GM21390 (cell line): ENCODE data around the gene CISD1.

Experiments
- ATAC-seq: cut with Tn5 transposase; IDR thresholded peaks from one replicate; pipeline ENCODE4 v1.9.1; 2021; ENCODE audit not compliant: unreplicated experiment

The CISD1 gene

DNA sequence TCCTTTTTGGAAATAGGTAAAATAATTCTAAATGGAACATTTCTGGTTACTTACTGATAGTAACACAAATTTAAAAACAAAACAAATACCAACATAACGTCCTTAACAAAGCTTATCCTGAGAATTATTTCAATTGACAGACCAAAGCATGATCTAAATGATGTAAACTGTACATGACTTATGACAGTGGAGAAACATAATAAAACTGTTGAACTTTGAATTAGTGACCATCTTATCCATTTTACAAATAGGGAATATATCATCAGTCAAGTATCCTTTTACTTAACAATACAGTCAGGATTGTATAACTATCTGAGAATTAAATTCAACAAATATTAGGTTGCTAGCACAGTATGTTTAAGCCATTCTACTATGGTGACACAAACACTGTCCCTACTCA is 3.7 kb upstream of the CISD1 start:
- ATAC-seq, result no peak

DNA sequence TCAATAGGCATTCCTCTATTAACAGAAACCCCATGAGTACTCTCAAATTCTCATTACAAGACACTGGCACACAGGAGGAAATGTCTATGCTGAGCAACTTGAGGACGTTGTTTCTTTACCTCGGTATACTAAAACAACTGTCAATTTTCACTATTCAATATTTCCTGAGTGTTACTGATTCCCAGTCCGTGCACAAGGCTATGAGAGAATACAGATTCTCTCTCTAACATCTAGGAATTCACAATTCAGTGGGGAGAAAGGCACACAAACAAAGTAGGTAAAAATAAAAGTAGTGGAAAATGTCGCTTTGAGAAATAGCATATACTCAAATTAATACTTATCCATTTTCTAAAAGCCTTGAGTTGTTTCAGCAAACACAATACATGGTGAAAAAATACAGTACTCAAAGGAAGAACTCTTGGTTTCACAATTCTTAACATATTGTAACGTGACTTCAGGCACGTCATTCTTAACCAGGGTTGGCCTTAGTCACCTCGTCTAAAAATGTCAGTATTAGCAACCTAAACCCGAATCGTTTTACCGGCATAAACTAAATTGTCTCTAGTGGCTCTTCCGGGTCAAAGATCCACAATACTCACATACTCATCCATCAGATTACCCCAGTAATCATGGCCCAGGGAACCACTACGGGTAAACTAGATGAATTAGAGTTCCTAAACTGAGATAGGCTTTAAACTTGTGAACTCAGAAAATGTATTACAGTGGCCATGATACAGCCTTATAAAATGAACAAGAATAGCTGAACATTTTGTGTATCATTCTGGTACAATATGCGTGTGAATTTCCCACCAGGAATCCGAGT is 2.7 kb upstream of the CISD1 start:
- ATAC-seq, result peak; percentile 21

DNA sequence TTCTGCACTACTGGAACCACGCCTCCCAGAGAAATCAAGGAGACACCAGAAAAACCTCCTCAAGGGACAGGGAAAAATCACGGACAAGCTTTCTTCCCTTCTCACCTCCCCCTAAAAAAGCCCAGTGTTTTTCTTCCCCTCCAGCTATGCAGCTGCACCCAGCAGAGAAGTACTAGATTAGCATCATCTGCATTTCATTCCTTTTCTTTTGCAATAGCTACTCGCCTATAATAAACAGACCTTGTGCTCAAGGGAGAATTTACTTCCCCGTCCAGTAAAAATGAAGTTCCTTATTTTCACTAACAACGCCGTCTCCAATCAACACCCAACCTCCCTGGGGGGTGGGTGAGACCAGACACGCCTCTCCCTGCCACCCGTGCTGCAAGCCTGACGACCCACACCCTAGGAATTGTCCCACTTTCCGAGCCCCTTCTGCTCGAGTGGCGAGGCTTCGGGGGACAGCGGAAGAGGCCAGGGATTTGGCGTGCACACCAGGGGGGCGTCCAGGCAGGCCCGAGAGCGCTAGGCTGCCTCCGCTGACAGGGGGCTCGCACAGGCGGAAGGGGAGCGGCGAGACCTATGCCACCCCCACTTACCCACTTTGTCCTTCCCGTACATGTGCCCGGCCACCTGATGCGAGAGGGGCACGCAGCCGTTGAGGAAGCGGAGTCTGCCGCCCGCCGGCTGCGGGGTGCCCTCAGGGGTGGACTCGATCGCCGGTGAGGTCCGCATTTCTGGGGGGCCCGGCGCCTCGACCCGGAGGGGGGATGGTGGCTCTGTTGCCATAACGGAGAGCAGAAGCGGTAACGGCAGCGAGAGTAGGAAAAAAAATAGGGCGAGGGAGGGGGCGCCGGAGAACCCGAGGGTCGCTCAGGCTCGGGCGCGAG is 1.9 kb upstream of the CISD1 start:
- peak; percentile 1 for ATAC-seq

DNA sequence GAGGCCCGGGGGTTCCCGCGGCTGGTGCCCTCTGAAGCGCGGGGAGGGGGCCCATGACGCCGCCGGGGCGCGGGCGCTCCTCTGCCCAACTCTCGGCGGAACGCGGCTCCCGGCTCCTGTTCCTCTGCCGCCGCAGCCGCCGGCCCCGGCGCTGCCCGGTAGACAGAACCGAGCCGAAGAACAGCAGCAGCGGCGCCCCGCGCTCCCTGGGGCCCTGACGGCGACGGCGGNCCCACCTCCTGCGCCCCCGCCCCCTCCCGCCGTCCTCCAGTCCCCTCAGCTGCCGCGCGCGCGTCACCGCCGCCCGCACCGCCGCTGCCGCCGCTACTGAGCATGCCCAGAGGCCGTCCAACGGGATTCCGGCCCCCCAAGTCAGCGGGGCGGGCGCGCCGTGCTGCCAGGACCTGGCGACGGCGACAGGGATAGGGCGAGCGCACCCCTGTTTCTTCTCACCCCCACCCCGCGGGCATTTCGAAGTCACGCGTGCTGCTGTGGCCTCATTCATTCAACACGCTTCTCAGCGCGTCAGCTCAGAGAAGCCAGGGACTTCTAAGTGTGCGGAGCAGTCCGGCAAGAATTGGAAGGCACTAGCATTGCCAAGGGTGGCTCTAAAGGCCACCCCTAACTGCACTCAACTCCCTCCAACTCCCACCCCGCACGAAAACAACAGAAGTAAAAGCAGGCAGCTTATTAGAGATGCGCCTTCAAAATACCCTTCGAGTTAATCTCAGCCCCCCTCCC is 1.1 kb upstream of the CISD1 start, which contains the start of gene IPMK:
IPMK (minus strand) TSS at position 182 of the 741 bp plus-strand sequence. CDS start 283 bp downstream, outside the sequence.
- peak; percentile 54 for ATAC-seq

DNA sequence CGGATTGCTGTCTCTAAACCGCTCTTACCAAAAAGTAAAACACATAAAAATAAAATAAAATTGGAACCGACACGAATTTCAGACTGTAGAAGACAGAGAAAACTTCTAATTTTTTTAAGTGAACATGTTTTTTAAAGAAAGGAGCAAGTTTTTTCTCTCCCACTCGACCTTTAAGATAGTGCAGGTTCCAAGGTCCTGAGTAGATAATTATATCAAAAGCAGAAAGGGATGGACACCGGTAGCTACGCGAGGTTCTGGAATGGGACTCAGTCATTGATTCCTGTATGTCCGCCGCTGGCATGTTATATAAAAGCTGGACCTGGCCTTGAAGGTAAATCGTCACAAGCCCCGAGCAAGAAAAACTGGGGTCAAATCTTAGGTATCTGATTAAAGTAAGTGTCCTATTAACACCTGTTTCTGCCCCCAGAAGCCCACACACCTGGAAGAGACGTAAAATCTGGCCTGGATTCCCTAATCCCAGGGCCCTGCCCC is 462 bp upstream of the CISD1 start:
- no peak for ATAC-seq

DNA sequence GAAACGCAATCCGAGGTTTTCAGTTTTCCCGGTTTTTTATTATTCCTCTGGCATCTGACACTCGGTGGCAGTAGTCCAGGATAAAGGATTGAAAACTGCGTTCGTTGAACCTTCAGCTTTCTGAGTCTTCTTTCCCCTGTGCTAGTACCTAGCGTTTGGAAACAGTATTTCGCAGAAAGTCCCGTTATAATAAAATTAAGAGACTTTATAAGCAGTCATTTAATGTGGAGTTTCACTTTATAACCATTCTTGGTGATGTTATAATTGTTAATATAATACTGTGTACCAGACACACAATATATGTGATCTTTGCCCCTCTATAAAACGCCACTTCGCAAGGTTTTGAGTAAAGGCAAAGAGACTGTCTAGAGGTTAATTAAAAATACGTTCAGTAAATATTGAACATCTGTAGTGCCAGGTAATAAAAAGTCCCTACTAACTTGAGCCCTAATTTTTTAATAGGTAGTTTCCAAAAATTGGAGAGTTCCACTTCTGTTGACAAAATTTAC is 874 bp downstream of the CISD1 start:
- no peak for ATAC-seq

DNA sequence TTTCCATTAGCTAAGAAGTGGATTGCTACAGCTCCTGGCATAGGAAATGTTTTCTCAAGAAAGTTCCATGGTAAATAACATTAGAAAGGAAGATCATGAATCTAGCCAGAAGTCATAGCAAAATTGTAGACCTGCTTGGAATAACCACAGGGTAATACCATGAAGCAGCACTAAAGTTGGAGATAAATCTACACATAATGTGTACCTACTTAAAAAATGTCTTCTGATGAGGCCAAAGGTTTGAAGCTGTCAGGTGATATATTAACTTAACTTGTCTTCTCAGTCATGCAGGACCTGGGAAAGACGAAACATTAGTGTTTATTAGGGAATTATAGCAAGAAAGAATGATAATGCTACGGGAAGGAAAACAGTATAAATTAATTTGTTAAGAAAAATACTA is 6.3 kb downstream of the CISD1 start:
- no peak for ATAC-seq

DNA sequence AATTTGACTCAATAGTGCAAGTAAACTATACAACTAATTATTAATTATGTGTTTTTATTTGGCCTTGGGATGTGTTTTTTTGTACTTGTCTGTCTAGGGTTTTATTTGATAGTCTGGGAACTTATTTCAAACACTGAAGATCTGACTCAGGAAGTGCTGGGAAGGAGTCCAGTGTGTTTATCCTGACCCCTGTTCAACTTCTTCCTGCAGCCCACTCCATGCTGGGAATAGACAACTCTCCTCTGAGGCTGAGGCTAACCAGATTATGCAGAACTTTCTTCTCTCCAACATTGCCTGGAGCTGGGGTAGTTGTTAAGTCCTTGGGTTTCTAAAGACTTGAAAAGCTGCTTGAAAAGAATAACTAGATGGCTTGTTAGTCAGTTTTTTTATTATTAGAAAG is 6.9 kb downstream of the CISD1 start:
- ATAC-seq, result no peak

DNA sequence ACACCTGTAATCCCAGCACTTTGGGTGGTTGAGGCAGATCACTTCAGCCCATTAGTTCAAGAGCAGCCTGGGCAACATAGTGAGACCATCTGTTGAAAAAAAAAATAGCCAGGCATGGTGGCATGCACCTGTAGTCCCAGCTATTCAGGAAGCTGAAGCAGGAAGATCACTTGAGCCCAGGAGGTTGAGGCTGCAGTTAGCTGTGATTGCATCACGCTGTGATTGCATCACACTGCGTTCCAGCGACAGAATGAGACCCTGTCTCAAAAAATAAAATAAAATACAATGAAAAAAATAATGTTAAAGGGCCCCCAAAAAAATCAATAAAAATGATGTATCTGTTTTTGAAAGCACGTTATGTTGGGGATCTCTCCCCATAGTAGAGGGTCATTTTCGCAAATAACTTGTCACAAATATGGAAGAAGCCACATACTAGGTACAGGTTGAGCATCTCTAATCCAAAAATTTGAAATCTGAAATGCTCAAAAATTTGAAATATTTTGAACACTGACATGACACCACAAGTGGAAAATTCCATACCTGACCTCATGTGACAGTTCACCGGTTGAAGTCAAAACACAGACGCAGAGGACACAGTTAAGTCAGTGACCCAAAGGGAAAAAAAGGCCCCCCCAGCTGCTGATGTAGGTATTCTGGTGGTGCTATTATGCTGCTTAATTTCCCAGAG is 9.5 kb downstream of the CISD1 start:
- no peak for ATAC-seq

DNA sequence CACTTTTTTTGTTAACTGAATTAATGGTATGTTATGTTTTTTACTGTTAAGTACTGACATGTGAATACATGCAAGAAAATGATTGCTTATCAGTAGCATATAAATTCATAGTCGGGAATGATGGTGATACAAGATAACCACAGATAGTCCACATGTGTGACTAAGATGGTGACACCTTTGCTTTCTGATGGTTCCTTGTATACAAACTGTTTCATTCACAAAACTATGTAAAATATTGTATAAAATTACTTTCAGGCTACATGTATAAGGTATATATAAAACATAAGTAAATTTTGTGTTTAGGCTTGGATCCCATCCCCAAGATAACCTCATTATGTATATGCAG is 10.0 kb downstream of the CISD1 start:
- ATAC-seq, result no peak

DNA sequence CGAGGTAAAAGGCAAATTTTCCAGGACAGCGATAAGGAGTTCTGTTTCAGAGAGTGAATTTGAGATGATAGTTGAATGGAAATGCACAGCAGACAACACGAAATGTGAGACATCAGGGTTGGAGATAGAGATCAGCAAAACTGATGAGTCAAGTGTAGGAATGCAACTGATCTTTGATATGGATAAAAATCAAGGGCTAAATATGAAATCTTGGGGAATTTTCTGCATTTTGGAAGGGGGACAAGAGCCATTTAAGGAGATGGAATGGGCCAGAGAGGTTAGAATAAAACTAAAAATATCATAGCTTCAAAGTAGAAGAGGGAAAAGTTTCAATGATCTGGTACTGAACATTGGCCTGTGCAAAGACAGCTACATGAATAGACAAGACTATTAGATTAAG is 11.5 kb downstream of the CISD1 start:
- no peak for ATAC-seq

DNA sequence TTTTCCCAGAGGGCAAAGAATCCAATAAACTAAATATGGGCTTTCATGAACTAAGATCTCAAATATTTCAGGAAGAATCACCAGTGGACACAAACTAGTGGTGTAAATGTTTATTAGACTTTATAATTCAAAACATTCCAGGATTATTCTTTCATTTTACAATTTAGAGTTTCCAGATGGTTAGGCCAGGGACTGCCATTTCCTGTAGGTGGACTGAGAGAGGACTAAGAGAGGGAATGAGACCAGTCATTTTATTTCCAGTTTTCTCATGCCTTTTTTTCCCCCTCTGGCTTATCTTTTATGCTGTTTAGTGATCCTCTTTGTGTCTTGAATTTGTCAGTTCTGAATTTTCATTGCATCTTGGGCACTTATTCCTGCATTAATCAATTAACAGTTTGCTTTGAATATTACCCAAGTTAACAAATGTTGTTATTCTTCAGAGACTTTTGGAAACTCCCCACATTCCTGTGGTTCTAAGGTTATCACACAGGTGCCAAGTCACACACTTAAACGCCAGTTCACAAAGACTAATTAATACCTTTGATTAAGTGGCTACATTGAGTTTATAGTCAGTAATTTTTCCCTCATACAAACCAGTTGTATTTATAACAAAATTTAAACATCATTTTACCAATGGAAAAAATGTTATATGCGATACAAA is 12.3 kb downstream of the CISD1 start:
- ATAC-seq, result no peak

DNA sequence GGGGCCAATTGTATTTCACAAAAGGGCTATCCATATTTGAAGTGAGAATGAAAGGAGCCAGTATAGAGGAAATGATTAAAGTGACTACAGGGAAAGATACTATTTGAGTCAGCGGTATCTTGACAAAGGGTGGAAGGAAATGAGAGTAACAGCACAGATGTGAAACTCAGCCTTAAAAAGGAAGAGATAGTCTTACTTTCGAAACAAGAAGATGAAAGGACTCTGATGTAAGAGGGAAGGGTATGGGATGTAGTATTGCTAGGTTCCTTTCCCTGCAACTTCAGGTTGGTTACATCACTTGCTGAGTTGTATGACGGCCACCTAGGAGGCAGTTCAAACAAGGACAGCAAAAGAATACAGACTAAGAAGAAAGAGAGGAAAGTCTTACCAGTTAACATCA is 13.7 kb downstream of the CISD1 start:
- ATAC-seq, result peak; percentile 99

DNA sequence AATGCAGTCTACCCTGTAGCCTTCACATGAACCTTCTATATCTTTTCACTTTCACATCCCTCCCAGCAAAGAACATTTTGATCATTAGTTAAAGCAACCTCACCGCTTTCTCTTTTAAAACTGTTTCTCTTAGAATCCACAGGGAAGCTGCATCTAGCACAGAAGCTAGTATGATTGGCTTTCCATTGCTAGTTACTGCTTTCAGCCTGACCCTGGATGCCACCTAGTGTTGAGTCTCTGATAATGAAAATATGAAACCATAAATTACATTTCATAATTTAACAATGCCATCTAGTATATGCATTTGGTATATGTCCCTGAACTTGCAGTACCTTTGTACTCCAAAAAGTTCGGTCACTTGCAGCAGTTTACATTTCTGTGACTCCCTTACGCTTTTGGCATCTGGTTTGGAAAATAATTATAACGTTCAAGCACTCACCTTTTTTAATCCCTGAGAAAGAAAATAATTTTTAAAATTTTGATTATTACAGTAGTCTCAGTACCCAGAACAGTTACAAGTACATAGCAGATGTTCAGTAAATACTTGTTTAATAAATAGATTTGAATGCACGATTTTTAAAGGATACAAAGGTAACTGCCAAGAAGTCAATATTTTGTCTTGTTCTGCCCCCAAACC is 22.7 kb downstream of the CISD1 start:
- peak; percentile 89 for ATAC-seq

DNA sequence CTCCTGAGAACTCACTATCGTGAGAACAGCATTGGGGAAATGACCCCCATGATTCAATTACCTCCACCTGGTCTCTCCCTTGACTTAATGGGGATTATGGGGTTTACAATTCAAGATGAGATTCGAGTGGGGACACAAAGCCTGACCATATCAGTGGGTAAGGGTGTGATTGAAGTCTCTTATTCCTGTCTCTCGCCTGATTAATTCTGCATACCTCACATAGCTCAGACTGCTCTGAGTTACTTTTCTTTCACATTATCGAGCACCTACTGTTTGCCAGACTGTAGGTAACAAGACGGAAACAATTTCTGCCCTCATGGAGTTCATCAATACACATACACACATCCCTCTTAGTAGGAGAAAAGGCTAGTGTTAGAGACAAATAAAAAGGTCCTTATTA is 25.0 kb downstream of the CISD1 start:
- ATAC-seq, result no peak

DNA sequence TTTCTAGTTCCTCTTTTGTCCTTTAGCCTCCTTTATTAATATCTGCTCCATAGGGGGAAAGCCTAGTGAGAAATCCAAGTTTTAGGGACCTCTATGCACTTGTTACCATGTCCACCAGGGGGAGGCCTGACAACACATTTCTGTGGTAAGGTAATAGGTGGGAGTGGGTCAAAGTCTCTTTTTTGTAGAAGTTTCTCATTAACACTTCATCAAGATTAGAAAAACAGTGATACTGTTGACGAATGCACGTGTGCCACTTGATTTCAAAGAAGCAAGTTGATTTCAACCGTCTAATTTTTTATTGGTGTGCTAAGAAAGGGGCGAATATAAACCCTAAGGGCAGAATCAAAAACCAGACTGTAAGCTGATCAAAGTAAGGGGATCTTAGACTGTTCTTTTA is 30.6 kb downstream of the CISD1 start:
- ATAC-seq, result peak; percentile 87

DNA sequence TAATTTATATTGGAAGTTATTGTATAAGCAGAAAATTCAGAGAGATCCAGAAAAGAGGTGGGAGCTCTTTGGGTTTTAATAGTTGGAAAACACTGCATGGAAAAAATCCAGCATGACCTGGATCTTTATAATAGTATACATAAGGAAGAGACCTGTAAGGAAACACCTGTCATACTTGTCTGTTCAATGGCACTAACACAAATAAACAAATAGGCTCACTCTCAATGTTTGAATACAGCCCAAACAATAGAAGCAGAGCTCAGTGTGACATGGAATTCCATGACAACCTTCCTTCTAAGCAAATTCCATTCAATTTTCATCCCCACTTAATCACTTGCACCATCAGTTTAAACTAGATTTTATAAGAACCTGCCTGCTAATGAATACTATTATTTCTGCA is 31.7 kb downstream of the CISD1 start:
- ATAC-seq, result no peak

DNA sequence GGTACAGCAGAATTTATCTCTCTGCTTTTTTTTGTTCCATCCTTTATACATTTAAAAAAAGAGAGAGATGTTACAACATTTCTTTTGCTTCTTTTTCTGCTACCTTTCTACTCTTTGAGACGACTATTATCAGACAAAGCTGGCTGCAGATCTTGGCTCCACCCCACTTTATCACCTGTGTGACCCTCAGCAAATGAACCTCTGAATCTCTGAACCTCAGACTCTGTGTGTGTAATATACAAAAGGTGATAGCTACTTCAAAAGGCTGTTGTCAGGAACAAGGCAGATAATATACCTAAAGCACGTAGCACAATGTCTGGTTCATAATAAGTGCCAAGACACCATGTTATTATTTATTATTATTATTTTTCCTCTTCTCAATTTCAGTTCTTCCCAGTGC is 33.3 kb downstream of the CISD1 start:
- ATAC-seq, result no peak

DNA sequence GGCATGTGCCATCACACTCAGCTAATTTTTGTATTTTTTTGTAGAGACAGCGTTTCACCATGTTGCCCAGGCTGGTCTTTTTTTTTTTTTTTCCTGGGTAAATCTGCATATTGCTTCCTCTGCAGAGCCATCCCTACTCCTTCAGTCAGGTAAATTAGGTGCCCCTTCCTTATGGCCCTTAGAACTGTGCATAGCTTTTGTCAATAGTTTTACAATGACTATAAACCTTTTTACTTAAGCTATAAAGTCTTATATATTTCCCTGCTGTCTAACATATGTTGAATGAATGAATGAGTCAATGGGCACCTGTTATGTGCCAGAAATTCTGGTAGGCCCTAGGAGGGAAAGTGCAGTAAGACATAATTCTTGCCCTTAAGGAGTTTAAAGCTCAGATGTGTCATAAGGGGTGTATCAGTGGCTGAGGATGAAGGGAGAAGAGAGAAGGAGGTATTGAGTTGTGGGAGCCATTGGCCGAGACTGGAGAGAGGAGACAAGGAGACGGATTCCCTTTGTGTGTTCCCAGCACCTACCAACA is 35.2 kb downstream of the CISD1 start:
- ATAC-seq, result no peak
